ENCODE data around the gene SH3BP1. TPM values are rescaled to one million over a fixed set of nuclear protein-coding genes. Genes with fewer than 3 reads are reported as not detected.

SH3BP1 gene
- total and polyA plus RNA-seq, 9 of the 15 experiments (the other 6 are each of a cell fraction or from before 2014, with no cell fraction given): 0.10 to 36.2 (median 10.4) TPM

GRCh38 chr22:37608477-37609239 lies 30.8 kb upstream of the SH3BP1 start, which contains the start of gene GGA1 (continued):
- TF ChIP-seq TAF7 (tag; IDR thresholded peaks at IDR 0.05) (peak; percentile 58; the same call in 1 of the 2 replicates), VEZF1 (CRISPR knock-in tag; IDR thresholded peaks at IDR 0.05) (peak; percentile 99), ILK (tag; IDR thresholded peaks at IDR 0.05; ENCODE audit: borderline replicate concordance, low read depth) (no peak), POLR2H (tag; IDR thresholded peaks at IDR 0.05; ENCODE audit: low read depth) (no peak), SRSF7 (optimal IDR thresholded peaks at IDR 0.05; ENCODE audit: low read depth, low read length) (no peak), GATAD2A (IDR thresholded peaks at IDR 0.05) (no peak), MTA1 (IDR thresholded peaks at IDR 0.05; ENCODE audit: borderline replicate concordance) (no peak), BRD9 (IDR thresholded peaks at IDR 0.05; ENCODE audit: low read depth, partially characterized antibody) (no peak), KLF1 (tag; IDR thresholded peaks at IDR 0.05) (no peak), GTF2F1 (IDR thresholded peaks at IDR 0.05; ENCODE audit: low read depth, low read length) (no peak), GTF2B (IDR thresholded peaks at IDR 0.05; ENCODE audit: extremely low read depth, insufficient read length) (no peak), BRCA1 (IDR thresholded peaks at IDR 0.05) (no peak), BRCA1 (CRISPR knock-in tag; IDR thresholded peaks at IDR 0.05) (no peak), MCM7 (IDR thresholded peaks at IDR 0.05) (no peak), ZBTB8A (IDR thresholded peaks at IDR 0.05; ENCODE audit: partially characterized antibody) (no peak), KDM4B (IDR thresholded peaks at IDR 0.05; ENCODE audit: borderline replicate concordance in 2 of 2, low read depth in 1 of 2) (peak in 1 of 2 experiments; percentile 92; a peak in 1 of 4 replicates), TFAP4 (CRISPR knock-in tag; IDR thresholded peaks at IDR 0.05; ENCODE audit: borderline replicate concordance) (peak; percentile 97), KAT8 (IDR thresholded peaks at IDR 0.05; ENCODE audit: low read depth) (no peak), RAD51 (IDR thresholded peaks at IDR 0.05; ENCODE audit: borderline replicate concordance, low read depth) (no peak), ZNF354B (CRISPR knock-in tag; IDR thresholded peaks at IDR 0.05) (no peak), FOXK2 (conservative IDR thresholded peaks at IDR 0.05 in 1 of 2, IDR thresholded peaks at IDR 0.05 in 1 of 2; ENCODE audit: low read depth in 2 of 2) (peak; percentile 80 to 86), KLF16 (IDR thresholded peaks at IDR 0.05) (no peak), PTBP1 (IDR thresholded peaks at IDR 0.05; ENCODE audit: low read depth, low read length) (no peak), POLR2AphosphoS5 (IDR thresholded peaks at IDR 0.05; ENCODE audit: control insufficient read depth, insufficient read depth, low read depth, low read length) (no peak), ZKSCAN3 (CRISPR knock-in tag; IDR thresholded peaks at IDR 0.05) (no peak), ZBTB17 (CRISPR knock-in tag; IDR thresholded peaks at IDR 0.05) (no peak), PRPF4 (IDR thresholded peaks at IDR 0.05; ENCODE audit: insufficient read depth, low read depth, low read length, poor library complexity, severe bottlenecking) (no peak), ZNF175 (CRISPR knock-in tag; IDR thresholded peaks at IDR 0.05; ENCODE audit: low read depth) (no peak)
